NOMO-1 treated with dmso at 0.1 percent for 144 hours (cell line): Measurements from ENCODE around the gene PLEKHJ1.
"Not testable (repeated sequence)": the region's sequence is repeated elsewhere in the genome, so short reads cannot be mapped to it uniquely, and the experiment has no call there.

Experiments used
- DNase-seq: peaks from one replicate; lab custom pipeline; 2025; ENCODE audit not compliant: unreplicated experiment; lab: John Stamatoyannopoulos, UW

Gene PLEKHJ1

GRCh38 chr19:2201473-2202148 is 34.5 kb downstream of the PLEKHJ1 start:
- no peak for DNase-seq

DNA sequence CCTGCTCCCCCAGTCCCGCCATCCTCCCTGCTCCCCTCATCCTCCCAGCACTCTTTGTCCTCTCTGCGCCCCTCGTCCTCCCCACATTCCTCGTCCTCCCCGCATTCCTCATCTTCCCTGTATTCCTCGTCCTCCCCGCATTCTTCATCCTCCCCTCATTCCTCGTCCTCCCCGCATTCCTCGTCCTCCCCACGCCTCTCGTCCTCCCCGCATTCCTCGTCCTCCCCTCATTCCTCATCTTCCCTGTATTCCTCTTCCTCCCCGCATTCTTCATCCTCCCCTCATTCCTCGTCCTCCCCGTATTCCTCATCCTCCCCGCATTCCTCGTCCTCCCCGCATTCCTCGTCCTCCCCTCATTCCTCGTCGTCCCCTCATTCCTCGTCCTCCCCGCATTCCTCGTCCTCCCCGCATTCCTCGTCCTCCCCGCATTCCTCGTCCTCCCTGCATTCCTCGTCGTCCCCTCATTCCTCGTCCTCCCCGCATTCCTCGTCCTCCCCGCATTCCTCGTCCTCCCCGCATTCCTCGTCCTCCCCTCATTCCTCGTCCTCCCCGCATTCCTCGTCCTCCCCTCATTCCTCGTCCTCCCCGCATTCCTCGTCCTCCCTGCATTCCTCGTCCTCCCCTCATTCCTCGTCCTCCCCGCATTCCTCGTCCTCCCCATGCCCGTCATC is 35.4 kb downstream of the PLEKHJ1 start:
- DNase-seq = not testable (repeated sequence)

- DNase-seq = no peak
Measured at GRCh38 chr19:2199861-2200623, 36.1 kb downstream of the PLEKHJ1 start.

- no peak for DNase-seq
Measured at GRCh38 chr19:2199215-2199614, 36.9 kb downstream of the PLEKHJ1 start.

- no peak for DNase-seq
Measured at GRCh38 chr19:2198317-2198716, 37.8 kb downstream of the PLEKHJ1 start.

DNA sequence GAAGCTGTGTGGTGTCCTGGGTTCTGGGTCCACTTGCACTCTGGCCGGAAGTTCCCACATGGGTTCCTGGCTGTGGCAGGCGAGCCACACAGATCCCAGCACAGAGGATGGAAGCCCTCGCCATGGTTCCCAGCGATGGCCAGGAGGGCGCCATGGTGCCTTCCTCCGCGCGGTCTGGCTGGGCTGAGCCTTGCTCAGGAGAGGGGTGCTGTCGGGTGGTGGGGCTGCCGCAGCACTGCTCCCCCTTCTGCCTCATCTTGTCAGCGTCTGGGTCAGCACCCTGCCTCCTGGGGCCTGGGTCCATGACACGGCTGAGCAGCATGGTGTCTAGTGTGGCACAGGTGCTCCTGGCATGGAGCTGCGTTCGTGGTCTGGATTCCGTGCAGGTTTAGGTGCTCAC is 38.9 kb downstream of the PLEKHJ1 start:
- DNase-seq = no peak

DNA sequence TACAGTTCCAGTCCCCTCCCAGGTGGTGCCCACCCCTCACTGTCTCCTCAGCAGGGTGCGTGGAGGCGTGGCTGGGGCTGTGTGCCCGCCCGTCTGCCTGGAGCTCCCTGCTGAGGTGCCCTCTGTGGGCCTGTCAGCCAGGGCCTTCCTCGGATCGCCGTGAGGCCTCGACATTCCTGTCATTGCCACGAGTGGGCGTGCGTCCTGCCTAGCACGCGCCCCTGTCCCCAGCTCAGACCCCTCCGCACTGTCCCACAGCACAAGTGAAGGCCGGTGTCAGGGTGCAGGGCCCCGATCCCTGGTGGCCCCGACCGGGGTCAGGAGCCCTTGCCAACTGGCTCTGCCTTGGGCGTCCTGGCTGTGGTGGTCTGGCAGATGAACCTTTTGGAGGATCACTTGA is 40.2 kb downstream of the PLEKHJ1 start:
- DNase-seq = no peak

GRCh38 chr19:2195361-2195760 is 40.8 kb downstream of the PLEKHJ1 start:
- DNase-seq = no peak

DNA sequence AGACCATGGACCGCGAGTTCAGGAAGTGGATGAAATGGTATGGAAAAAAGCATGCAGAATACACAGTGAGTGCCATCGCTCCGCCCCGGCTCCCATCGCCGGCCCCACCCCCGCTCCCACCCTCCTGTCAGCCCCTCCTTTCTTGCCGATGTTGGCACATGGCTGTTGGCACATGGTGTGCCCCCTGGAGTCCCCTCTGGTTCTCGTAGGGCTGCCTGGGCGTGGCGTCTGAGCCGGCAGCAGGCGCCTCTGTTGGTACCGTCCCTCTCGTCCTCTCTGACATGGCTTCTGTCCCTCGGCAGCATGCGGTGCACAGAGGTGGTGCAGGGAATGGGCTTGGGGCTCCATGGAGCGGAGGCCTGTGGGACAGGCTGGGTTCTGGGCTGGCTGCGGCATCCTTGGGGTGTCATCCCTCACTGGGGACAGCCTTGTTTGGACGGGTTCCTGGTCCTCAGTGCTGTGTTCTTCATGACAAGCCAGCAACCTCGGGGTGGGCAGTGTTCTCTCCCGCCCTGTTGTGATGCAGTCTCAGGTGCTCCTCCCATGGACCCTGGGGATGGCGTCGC is 41.5 kb downstream of the PLEKHJ1 start:
- DNase-seq = no peak

DNA sequence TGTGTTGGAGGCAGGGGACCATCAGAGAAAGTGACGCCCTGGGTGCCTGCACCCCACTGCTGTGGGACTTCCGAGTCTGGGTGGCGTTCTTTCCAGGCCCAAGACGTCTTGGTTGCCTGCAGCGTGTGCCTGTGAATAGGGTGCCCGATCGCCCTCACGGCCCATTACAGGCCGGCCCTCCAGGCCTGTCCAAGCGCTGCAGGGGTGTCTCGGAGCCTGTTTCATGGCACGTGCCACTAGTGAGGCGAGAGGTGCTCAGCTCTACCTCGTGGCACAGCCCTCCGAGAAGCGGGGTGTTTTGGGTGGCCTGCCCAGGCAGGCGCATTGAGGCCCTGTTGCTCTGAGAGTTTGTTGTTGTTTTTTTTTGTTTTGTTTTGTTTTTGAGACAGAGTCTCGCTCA is 42.3 kb downstream of the PLEKHJ1 start:
- DNase-seq = no peak

- no peak for DNase-seq
Measured at GRCh38 chr19:2192862-2193261, 43.3 kb downstream of the PLEKHJ1 start.

- no peak for DNase-seq
Measured at GRCh38 chr19:2191456-2192310, 44.4 kb downstream of the PLEKHJ1 start.

DNA sequence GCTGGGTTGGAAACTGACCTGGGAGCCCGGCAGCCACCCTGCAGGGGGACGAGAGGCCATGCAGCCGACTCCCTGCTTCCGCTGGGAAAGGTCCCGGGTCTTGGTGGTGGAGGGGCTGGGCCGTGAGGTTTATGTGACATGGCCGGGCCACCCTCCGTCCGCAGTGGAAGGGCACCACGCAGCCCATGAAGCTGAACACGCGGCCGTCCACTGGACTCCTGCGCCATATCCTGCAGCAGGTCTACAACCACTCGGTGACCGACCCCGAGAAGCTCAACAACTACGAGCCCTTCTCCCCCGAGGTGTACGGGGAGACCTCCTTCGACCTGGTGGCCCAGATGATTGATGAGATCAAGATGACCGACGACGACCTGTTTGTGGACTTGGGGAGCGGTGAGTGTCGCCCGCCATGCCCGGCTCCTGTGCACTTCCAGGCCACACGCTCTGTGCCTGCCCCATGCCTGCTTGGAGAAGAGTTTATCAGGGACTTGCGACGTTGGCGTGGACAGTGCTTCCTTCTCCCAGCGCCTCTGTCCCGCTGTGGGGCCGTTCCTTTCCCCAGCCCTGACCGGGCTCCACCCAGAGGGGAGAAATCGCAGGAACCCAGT is 45.2 kb downstream of the PLEKHJ1 start:
- no peak for DNase-seq

DNA sequence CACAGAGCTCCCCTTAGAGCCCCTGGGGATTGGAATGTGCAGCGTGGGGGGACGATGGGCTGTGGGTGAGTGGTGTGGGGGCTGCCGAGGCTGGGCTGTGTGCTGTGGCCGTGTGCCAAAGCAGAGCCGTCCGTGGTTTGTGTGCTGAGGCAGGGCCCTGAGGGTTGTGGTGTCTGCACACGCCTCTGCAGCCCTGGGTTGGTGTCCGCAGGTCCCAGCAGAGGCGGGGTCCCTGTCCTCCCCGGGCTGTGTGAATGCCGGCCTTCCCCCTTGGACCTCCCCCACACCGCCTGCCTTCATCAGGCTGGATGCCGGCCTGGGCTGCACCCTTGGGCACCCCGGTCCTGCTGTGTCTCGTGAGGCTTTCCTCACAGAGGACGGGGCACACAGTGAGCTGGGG is 46.2 kb downstream of the PLEKHJ1 start:
- DNase-seq = no peak

GRCh38 chr19:2188708-2189385 is 47.3 kb downstream of the PLEKHJ1 start:
- no peak for DNase-seq

- DNase-seq = no peak
Measured at GRCh38 chr19:2187159-2187558, 49.0 kb downstream of the PLEKHJ1 start.

GRCh38 chr19:2186071-2186846 is 49.9 kb downstream of the PLEKHJ1 start:
- no peak for DNase-seq

- no peak for DNase-seq
Measured at GRCh38 chr19:2185734-2186070, 50.4 kb downstream of the PLEKHJ1 start.

GRCh38 chr19:2184422-2184975 is 51.6 kb downstream of the PLEKHJ1 start:
- DNase-seq = no peak
